Kidney capillary endothelial cell (primary cell): ENCODE results near the gene AMMECR1.
"Not testable (repeated sequence)": the region's sequence is repeated elsewhere in the genome, so short reads cannot be mapped to it uniquely, and the experiment has no call there.

ENCODE experiments used
- DNase-seq: peaks from one replicate; pipeline ENCODE4 v3.0.0-alpha.2; 2018; ENCODE audit warnings: low spot score

The AMMECR1 gene

GRCh38 chrX:110257889-110258288 lies 60.0 kb downstream of the AMMECR1 start:
- DNase-seq, result no peak

DNA sequence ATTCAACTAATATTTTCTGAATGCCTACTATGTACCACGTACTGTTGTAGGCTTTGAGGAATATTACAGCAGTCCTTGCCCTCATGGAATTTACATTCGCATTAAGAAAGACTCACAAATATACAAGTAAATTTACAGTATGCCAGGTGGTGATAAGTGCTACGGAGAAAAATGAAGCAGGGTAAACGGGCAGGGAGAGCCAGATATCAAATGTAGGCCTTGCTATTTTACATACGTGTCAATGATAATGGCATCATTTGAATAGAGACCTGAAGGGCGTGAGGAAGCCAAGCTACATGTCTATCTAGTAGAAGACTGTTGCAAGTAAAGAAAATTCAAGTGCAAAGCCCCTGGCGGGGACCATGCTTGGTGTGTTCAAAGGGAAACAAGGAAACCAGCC lies 65.2 kb downstream of the AMMECR1 start:
- no peak for DNase-seq

GRCh38 chrX:110251961-110252360 lies 65.9 kb downstream of the AMMECR1 start:
- DNase-seq, result no peak

GRCh38 chrX:110251526-110251925 lies 66.4 kb downstream of the AMMECR1 start:
- DNase-seq, result no peak

DNA sequence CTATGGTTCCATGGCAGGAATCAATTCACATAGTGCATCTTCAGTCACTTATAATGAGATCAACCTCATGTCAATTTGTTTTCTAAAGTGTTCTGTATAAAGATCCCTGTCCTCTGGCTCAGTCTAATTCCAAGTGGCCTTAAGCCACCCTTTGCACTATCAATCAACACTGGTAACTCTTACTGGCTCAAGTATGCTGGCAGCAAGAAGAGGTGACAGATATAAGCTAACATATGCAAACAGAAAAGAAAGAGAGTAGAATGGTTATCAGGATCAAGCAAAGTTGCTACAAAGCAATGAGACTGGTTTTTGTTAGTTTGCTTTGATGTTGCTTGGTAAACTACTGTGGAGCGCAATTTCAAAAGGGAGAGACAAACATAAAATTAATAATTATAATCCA lies 67.0 kb downstream of the AMMECR1 start:
- DNase-seq, result no peak

GRCh38 chrX:110248578-110248977 lies 69.3 kb downstream of the AMMECR1 start:
- DNase-seq, result no peak

DNA sequence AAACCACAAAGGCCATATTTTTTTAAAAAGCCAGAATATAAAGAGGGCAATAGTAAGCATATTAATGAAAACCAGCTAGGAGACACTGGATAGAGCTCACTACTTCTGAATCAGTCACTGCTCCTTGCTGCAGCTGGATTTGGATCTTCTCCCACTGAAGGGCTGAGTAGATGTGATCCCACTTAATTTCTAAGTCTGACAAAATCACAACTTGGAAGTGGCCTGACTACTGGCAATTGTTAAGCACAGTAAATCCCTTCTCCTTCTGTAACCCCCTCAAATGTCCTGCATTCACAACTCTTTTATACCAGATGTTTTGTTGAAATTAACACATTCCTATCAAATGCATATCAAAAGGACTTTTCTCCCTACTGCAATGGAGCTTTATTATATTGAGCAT lies 72.9 kb downstream of the AMMECR1 start:
- DNase-seq, result no peak

GRCh38 chrX:110242371-110242770 lies 75.5 kb downstream of the AMMECR1 start:
- DNase-seq, result no peak

DNA sequence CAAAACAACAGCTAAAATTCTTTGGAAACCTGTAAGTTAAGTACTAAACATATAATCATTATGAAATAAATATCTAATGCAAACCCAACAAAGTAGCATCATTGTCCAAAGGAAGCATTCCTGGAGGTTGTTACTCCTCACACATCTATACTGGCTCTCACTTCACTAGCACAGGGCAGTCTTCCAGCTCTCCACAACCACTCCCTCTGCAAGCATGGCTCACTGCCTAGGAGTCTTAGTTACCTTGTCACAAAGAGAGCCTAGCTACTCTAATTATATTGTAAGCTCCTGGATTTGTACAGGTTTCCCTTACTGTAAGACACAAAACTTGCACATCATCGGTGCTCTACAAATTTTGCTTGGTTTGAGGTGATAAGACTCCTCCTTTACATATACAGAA lies 76.1 kb downstream of the AMMECR1 start:
- no peak for DNase-seq

GRCh38 chrX:110238259-110238658 lies 79.6 kb downstream of the AMMECR1 start:
- not testable (repeated sequence) for DNase-seq

DNA sequence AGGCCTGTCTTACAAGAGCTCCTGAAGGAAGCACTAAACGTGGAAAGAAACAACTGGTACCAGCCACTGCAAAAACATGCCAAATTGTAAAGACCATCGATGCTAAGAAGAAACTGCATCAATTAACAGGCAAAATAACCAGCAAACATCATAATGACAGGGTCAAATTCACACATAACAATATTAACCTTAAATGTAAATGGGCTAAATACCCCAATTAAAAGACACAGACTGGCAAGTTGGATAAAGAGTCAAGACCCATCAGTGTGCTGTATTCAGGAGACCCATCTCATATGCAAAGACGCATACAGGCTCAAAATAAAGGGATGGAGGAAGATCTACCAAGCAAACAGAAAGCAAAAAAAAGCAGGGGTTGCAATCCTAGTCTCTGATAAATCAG lies 86.4 kb downstream of the AMMECR1 start:
- DNase-seq, result not testable (repeated sequence)

DNA sequence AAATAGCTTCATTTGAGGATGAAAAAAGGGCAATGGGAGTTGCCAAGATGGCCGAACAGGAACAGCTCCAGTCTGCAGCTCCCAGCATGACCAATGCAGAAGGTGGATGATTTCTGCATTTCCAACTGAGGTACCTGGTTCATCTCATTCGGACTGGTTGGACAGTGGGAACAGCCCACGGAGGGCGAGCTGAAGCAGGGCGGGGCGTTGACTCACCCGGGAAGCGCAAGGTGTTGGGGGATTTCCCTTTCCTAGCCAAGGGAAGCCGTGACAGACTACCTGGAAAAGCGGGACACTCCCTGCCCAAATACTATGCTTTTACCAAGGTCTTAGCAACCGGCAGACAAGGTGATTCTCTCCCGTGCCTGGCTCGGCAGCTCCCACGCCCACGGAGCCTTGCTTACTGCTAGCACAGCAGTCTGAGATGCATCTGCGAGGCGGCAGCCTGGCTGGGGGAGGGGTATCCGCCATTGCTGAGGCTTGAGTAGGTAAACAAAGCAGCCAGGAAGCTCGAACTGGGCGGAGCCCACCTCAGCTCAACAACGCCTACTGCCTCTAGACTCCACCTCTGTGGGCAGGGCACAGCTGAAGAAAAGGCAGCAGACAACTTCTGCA lies 88.3 kb downstream of the AMMECR1 start:
- not testable (repeated sequence) for DNase-seq

DNA sequence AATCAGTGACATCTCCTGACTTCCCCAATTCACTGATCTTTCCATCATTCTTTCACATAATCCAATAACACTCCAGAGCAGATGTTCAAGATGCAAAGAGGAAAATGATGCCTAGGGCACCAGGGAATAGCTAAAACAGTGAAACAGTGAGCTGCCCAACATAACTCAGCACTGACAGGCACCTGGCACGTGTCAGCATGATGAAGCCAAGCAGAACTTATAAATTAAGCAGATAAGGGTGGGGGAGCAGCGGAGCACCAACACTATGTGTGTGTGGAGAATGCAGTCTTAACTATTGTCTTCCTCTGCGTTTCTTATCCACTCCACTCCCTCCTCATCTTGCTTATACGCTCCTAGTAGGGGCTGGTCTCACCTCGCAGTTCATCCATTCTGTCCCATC lies 89.4 kb downstream of the AMMECR1 start:
- DNase-seq, result no peak

GRCh38 chrX:110226931-110227330 lies 91.0 kb downstream of the AMMECR1 start:
- DNase-seq, result no peak

DNA sequence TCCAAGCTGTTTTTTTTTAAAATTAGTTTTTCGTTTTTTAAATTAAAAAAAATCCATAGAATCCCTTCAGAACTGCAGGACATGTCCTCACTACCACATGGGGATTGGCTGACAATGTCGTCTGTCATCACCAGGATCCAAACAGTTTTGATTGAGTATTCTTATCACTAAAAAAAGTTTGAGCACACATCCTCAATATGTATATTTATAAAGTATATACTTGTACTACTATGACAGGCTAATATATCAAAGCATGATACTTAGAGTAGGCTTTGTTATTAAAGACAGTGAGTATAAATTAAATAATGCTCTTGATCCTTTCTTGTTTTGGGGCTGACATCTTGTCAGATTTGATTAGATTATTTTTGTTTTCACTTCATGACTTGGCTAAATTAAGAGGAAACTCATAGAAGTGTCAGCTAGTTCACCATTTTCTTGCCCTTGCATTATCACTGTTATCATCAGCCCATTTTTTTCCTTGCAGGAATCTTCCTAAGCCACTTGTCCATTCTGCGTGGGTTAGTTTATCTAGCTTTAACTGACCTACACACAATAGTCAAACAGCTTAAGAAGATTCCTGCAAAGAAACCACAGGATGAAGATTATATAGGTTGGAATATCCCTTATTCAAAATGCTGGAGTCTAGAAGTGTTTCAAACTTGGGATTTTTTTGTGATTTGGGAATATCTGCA lies 92.8 kb downstream of the AMMECR1 start:
- no peak for DNase-seq

DNA sequence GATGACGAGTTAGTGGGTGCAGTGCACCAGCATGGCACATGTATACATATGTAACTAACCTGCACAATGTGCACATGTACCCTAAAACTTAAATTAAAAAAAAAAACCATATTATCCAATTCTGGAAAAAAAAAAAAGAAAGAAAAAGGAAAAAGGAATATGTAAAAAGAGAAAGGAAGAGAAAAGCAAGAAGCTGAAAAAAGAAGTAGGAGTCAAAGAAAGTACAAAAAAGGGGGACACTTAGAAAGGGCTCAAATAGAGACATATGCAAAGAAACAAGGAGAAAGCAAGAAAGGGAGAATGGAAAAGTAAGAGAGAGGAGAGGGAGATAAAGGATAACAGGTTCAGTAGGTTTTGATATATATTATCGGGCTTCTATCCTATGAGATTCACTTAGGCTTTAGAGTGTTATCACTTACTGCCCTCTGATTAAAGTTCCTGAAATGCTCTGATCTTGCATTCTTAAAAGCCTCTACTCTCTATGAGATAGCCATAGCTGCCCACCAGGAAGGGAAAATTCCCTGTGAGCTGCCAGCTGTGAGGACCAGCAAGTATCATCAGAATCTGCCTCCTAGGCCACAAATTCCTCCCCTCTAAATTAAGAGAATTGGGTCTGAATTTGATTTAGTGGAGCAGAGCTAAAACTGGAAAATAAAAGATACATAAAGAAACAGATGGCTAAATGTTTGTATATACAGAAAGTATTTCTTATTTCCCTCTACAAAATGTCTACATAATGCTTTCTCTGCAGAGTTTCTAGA lies 95.2 kb downstream of the AMMECR1 start:
- no peak for DNase-seq

GRCh38 chrX:110219920-110220319 lies 98.0 kb downstream of the AMMECR1 start:
- no peak for DNase-seq

GRCh38 chrX:110218591-110218990 lies 99.3 kb downstream of the AMMECR1 start:
- no peak for DNase-seq

DNA sequence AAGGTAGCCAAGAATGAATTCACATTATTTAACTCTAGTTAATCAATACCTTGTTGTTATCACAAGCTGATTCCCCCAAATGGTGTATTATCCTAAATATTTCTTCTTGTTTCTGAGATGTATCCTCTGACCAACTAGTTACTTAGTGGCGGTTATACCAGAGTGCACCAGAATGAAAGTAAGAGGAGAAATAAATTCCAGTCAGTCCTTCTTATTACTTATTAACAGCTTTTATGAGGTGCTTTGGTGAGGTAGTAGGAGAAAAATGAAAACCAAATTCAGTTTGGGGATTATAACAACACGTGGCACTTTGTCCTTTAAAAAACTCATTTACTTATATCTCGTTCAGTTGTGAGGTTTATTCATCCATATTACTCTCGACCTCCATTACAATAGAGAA lies 101.9 kb downstream of the AMMECR1 start:
- no peak for DNase-seq

- no peak for DNase-seq
These were observed 102.5 kb downstream of the AMMECR1 start for GRCh38 chrX:110215411-110215810.

DNA sequence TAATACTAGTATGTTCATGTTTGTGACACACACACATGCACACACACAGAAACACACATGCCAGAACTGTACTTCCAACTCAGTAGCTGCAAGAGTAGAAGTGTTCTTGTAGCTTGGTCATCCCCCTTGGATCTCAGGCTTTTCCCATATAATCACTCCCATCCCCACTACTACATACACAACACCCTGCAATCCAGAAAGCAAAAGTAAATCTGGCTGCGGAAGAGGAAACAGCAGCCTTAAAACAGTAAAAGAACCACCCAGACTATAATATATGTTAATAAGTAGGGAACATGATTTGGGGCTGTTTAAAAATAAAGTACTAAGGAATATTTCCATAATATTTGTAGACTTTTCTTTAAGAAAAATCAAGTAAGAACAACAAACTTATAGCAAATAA lies 103.2 kb downstream of the AMMECR1 start:
- DNase-seq, result no peak

DNA sequence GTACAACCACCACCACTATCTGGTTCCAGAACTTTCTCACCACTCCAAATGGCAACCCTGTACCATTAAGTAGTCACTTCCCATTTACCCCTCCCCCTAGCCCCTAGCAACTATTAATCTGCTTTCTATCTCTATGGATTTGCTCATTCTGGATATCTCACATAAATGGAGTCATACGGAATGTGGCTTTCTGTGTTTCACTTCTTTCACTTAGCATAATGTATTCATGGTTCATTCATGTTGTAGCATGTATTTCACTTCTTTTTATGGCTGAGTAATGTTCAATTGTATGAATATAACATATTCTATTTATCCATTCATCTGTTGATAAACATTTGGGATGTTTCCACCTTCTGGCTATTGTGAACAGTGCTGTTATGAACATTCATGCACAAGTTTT lies 104.7 kb downstream of the AMMECR1 start:
- DNase-seq, result no peak

DNA sequence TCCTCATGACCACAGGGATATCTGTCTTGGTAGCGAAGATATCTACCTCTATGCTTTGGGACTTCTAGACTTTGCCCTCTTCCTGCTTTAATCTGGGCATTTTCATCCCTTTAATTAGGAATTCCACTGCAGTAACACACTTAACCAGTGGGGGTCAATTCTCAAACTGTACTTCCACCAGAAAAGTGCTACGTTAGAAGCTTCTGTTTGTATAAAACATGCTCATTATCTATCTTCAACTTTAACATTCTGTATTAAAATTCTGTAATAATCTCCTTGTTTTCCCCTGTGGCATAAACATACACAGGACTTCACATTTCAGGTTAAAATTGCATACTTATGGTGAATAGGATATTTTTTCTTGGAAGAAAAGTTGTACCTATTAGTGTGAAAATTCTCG lies 105.6 kb downstream of the AMMECR1 start:
- no peak for DNase-seq
